Spleen (tissue), 11 donors: ENCODE results near the gene PLD4. TPM values are rescaled to one million over a fixed set of nuclear protein-coding genes. Genes with fewer than 3 reads are reported as not detected.

Source experiments
- DNase-seq: peaks from one replicate; pipeline ENCODE4 v3.0.0-alpha.2; 2020
- H3K27ac ChIP-seq, 8 donors: fragments of 200-600 bp; sonication (generic) in 7 of 8; 1 replicate in 4 of 8; 2 replicates in 4 of 8; pipeline versions ENCODE4 v1.5.0 to v1.8.0; 2016 to 2021; ENCODE audit warnings: inconsistent platforms in 4 of 8, mild to moderate bottlenecking in 4 of 8, moderate library complexity in 1 of 8
- H3K27me3 ChIP-seq, 7 donors: fragments of 200-600 bp; sonication (generic) in 6 of 7; replicated peaks in 1 of 7; 1 replicate in 4 of 7; 2 replicates in 3 of 7; pipeline versions ENCODE4 v1.5.0 to v1.8.0; 2016 to 2021; ENCODE audit warnings: inconsistent platforms in 3 of 7, mild to moderate bottlenecking in 1 of 7
- H3K36me3 ChIP-seq, 6 donors: fragments of 200-600 bp; sonication (generic) in 5 of 6; 1 replicate in 4 of 6; 2 replicates in 2 of 6; pipeline versions ENCODE4 v1.5.0 to v1.8.0; 2016 to 2021; ENCODE audit warnings: inconsistent platforms in 2 of 6
- H3K4me1 ChIP-seq, 6 donors: fragments of 200-600 bp; sonication (generic) in 5 of 6; 1 replicate in 3 of 6; 2 replicates in 3 of 6; pipeline versions ENCODE4 v1.5.0 to v1.8.0; 2016 to 2021; ENCODE audit warnings: inconsistent platforms in 3 of 6
- H3K4me3 ChIP-seq, 8 donors: fragments of 200-600 bp; sonication (generic) in 7 of 8; 1 replicate in 4 of 8; 2 replicates in 4 of 8; pipeline versions ENCODE4 v1.5.0 to v1.8.0; 2016 to 2021; ENCODE audit warnings: inconsistent platforms in 4 of 8, mild to moderate bottlenecking in 4 of 8, moderate library complexity in 2 of 8
- H3K9me3 ChIP-seq, 8 donors: fragments of 200-600 bp; sonication (generic) in 7 of 8; 1 replicate in 4 of 8; 2 replicates in 4 of 8; pipeline versions ENCODE4 v1.5.0 to v1.8.0; 2016 to 2021; ENCODE audit warnings: inconsistent platforms in 4 of 8
- CTCF ChIP-seq, 11 experiments: fragments of 200-600 bp in 7 of 11; fragments of 450-650 bp in 4 of 11; sonication (generic) in 4 of 11; IDR thresholded peaks in 8 of 11; conservative IDR thresholded peaks in 3 of 11; 1 replicate in 7 of 11; 2 replicates in 4 of 11; pipeline versions ENCODE4 v1.4.0 to v1.8.0; 2016 to 2021; ENCODE audit warnings: antibody characterized with exemption in 11 of 11, inconsistent platforms in 4 of 11, mild to moderate bottlenecking in 1 of 11
- POLR2A ChIP-seq, 3 donors: fragments of 450-650 bp; IDR thresholded peaks; one replicate each; pipeline ENCODE4 v1.5.1; 2017; ENCODE audit warnings: antibody characterized with exemption in 3 of 3, mild to moderate bottlenecking in 1 of 3
- POLR2AphosphoS5 ChIP-seq, 3 donors: sonication (generic); formaldehyde crosslinking; IDR thresholded peaks; one replicate each; pipeline ENCODE4 v1.5.1; 2017; ENCODE audit warnings: antibody characterized with exemption in 3 of 3
- WGBS, 5 donors: extraction: QIAGEN DNeasy Blood & Tissue Kit in 3 of 5; methylation state at CpG; one replicate each; pipeline versions ENCODE4 v1.1.5 to v1.1.7; 2013 to 2018; 5-methylcytosine and 5-hydroxymethylcytosine counted together
- intact Hi-C: fragments of 100-400 bp; cut with DNase I; formaldehyde crosslinking; loops from one replicate; pipeline ENCODE4 v1.15.0; 2023; ENCODE audit warnings: low total_unique reads
- polyA plus RNA-seq, 3 donors: library from polyadenylated mRNA; stranded (reverse); fragments of 200-250 nt; gene quantifications; one replicate each; pipeline ENCODE4 v1.2.1, GENCODE V29; 2013
- total RNA-seq, 7 donors: library from RNA; depleted of rRNA in 3 of 7; stranded (reverse); fragments of >200 nt in 3 of 7; fragmentation: NEBNext Ultra II Directional in 4 of 7; extraction: Animal tissue kit (Norgen Biotek cat#: 25700) in 4 of 7; gene quantifications; one replicate each; pipeline versions ENCODE4 v1.1.0 to v1.2.1, GENCODE V29; 2016 to 2021
- donor health status: healthy with polysubstance abuse.
- donor health status: DM: no; HTN: no; CAD: no; lungs with moderate emphysema.
- donor health status: DM: no; HTN: no; CAD: no.
- donor health status: Bipolar disorder and iron deficiency.
- donor health status: healthy.
- donor health status: DM: no; HTN: no; CAD: no.
- donor health status: DM: yes; HTN: yes; CAD: no.

Gene PLD4
- total and polyA plus RNA-seq, 10 donors, result 5.4 to 31.3 (median 22.9) TPM

GRCh38 chr14:104972301-104973134 is 47.8 kb downstream of the PLD4 start:
- Histone ChIP-seq H3K27ac (peak overlapping the region in 2 of 8 donors; percentile 6 to 8), H3K4me1 (peaks cover 12 to 58% (median 37%) of the 10 kb centered on the region in 6 donors), H3K9me3 (no peaks in the 10 kb centered on the region), H3K36me3 (no peaks in the 10 kb centered on the region), H3K4me3 (no peak overlapping the region), H3K27me3 (peaks cover 0 to 88% (median 39%) of the 10 kb centered on the region in 7 donors)
- peak; percentile 65 for DNase-seq
- WGBS, 5 donors, result 76 to 89% (median 81%) methylated on average over 15 to 28 of the region's 28 CpGs
- no peak for TF ChIP-seq CTCF (IDR thresholded peaks at IDR 0.05 in 8 of 11, conservative IDR thresholded peaks at IDR 0.05 in 3 of 11)
- no peak for TF ChIP-seq POLR2AphosphoS5 (IDR thresholded peaks at IDR 0.05)
- TF ChIP-seq POLR2A (IDR thresholded peaks at IDR 0.05), result no peak
- intact Hi-C loops, result no loop called here

- Histone ChIP-seq H3K36me3 (no peaks in the 10 kb centered on the region), H3K9me3 (no peaks in the 10 kb centered on the region), H3K27me3 (peaks cover 0 to 88% (median 39%) of the 10 kb centered on the region in 7 donors), H3K4me3 (no peak overlapping the region), H3K27ac (peak overlapping the region in 2 of 8 donors; percentile 6 to 8), H3K4me1 (peaks cover 14 to 58% (median 37%) of the 10 kb centered on the region in 6 donors)
- DNase-seq, result peak; percentile 71
- intact Hi-C loops, result no loop called here
- TF ChIP-seq POLR2AphosphoS5 (IDR thresholded peaks at IDR 0.05), result peak in 1 of 3 donors; percentile 13
- TF ChIP-seq CTCF (IDR thresholded peaks at IDR 0.05 in 8 of 11, conservative IDR thresholded peaks at IDR 0.05 in 3 of 11), result no peak
- no peak for TF ChIP-seq POLR2A (IDR thresholded peaks at IDR 0.05)
- WGBS, 5 donors, result 79 to 89% (median 85%) methylated on average over 10 to 12 of the region's 12 CpGs
These were observed 48.4 kb downstream of the PLD4 start for GRCh38 chr14:104973135-104973384.

- intact Hi-C loops, result no loop called here
- H3K4me3 ChIP-seq, result no peak overlapping the region
- WGBS, 5 donors, result 41 to 78% (median 68%) methylated on average over 13 to 23 of the region's 23 CpGs
These were observed 48.9 kb downstream of the PLD4 start for GRCh38 chr14:104973385-104974145.

More at GRCh38 chr14:104973385-104974145, 48.9 kb downstream of the PLD4 start:
- peaks cover 0 to 88% (median 40%) of the 10 kb centered on the region in 7 donors for H3K27me3 ChIP-seq
- H3K27ac ChIP-seq, result peak overlapping the region in 3 of 8 donors; percentile 6 to 26 (median 8)
- H3K36me3 ChIP-seq, result no peaks in the 10 kb centered on the region
- peak; percentile 72 for DNase-seq
- H3K4me1 ChIP-seq, result peaks cover 9 to 56% (median 35%) of the 10 kb centered on the region in 6 donors
- TF ChIP-seq CTCF (IDR thresholded peaks at IDR 0.05 in 8 of 11, conservative IDR thresholded peaks at IDR 0.05 in 3 of 11) (no peak), POLR2A (IDR thresholded peaks at IDR 0.05) (no peak), POLR2AphosphoS5 (IDR thresholded peaks at IDR 0.05) (no peak)
- no peaks in the 10 kb centered on the region for H3K9me3 ChIP-seq
